H1 (cell line): Measurements from ENCODE around the gene MTF1. TPM values are rescaled to one million over a fixed set of nuclear protein-coding genes. Genes with fewer than 3 reads are reported as not detected.

Experiments
- CTCF ChIA-PET: fragments of 300-600 bp; sonication (Branson Sonifier 250); formaldehyde crosslinking; loops from one replicate; lab custom pipeline; 2021; ENCODE audit not compliant: partially characterized antibody; lab: Charles Lee
- POLR2A ChIA-PET: fragments of 300-600 bp; sonication (Branson Sonifier 250); formaldehyde crosslinking; loops from one replicate; lab custom pipeline; 2021; ENCODE audit warnings: inconsistent platforms; ENCODE audit not compliant: partially characterized antibody; lab: Charles Lee
- DNase-seq, 2 experiments: peaks; one replicate each; pipeline versions ENCODE4 v3.0.0 to v3.0.0-alpha.2; 2010 to 2022; ENCODE audit warnings: low spot score in 2 of 2, low read depth in 1 of 2, mixed read lengths in 1 of 2
- FAIRE-seq: peaks from 2 replicates; lab custom pipeline; 2011; peaks lifted over from hg19 to GRCh38; lab: Jason Lieb, UNC
- H2AFZ ChIP-seq: 2 replicates; pipeline ENCODE4 v1.8.1; 2012; ENCODE audit warnings: low read length, inconsistent platforms
- H2AK5ac ChIP-seq: 2 replicates; pipeline ENCODE4 v1.6.1; 2013; ENCODE audit warnings: low read depth, low read length
- H2BK120ac ChIP-seq: replicated peaks from 2 replicates; pipeline ENCODE3; 2013; ENCODE audit warnings: low read depth, low read length, inconsistent platforms
- H2BK12ac ChIP-seq: 2 replicates; pipeline ENCODE4 v1.6.1; 2013; ENCODE audit warnings: low read depth, low read length
- H2BK15ac ChIP-seq: 2 replicates; pipeline ENCODE4 v1.6.1; 2013; ENCODE audit warnings: low read length
- H2BK20ac ChIP-seq: 2 replicates; pipeline ENCODE4 v1.6.1; 2013; ENCODE audit warnings: low read length
- H2BK5ac ChIP-seq: 2 replicates; pipeline ENCODE4 v1.6.1; 2013; ENCODE audit warnings: low read depth, low read length
- H3K14ac ChIP-seq: 2 replicates; pipeline ENCODE4 v1.6.1; 2013; ENCODE audit warnings: inconsistent platforms; ENCODE audit not compliant: insufficient read length
- H3K18ac ChIP-seq: 2 replicates; pipeline ENCODE4 v1.6.1; 2013; ENCODE audit warnings: low read length; ENCODE audit errors: extremely low read depth
- H3K23ac ChIP-seq: 2 replicates; pipeline ENCODE4 v1.6.1; 2013; ENCODE audit warnings: inconsistent platforms; ENCODE audit not compliant: insufficient read length
- H3K23me2 ChIP-seq: 2 replicates; pipeline ENCODE4 v1.6.1; 2013; ENCODE audit warnings: low read depth, low read length
- H3K27ac ChIP-seq: 2 replicates; pipeline ENCODE4 v1.6.1; 2011; ENCODE audit warnings: low read depth, low read length, inconsistent platforms
- H3K27me3 ChIP-seq, 4 experiments: replicated peaks in 1 of 4; 1 replicate in 1 of 4; 2 replicates in 3 of 4; pipeline versions ENCODE4 v1.6.1 to v1.8.1; 2011 to 2013; ENCODE audit warnings: low read length in 3 of 4, mild to moderate bottlenecking in 3 of 4, inconsistent platforms in 2 of 4, mixed read lengths in 2 of 4, moderate library complexity in 1 of 4; ENCODE audit not compliant: control insufficient read depth in 3 of 4, insufficient read depth in 3 of 4; ENCODE audit errors: extremely low read depth in 1 of 4
- H3K36me3 ChIP-seq, 4 experiments: 2 replicates each; pipeline versions ENCODE4 v1.6.1 to v1.8.1; 2011 to 2013; ENCODE audit warnings: mild to moderate bottlenecking in 4 of 4, low read length in 3 of 4, moderate library complexity in 2 of 4, control low read depth in 1 of 4, inconsistent platforms in 1 of 4; ENCODE audit not compliant: insufficient read depth in 4 of 4, control insufficient read depth in 2 of 4
- H3K4ac ChIP-seq: replicated peaks from 2 replicates; pipeline ENCODE3; 2013; ENCODE audit warnings: low read length, low read depth, mixed read lengths, inconsistent platforms; ENCODE audit not compliant: insufficient read length
- H3K4me1 ChIP-seq, 4 experiments: replicated peaks in 1 of 4; 1 replicate in 1 of 4; 2 replicates in 3 of 4; pipeline versions ENCODE4 v1.6.1 to v1.8.1; 2011 to 2013; ENCODE audit warnings: low read length in 3 of 4, inconsistent platforms in 2 of 4, mixed read lengths in 1 of 4; ENCODE audit not compliant: insufficient read depth in 4 of 4, control insufficient read depth in 3 of 4
- H3K4me2 ChIP-seq, 2 experiments: 2 replicates each; pipeline versions ENCODE4 v1.6.1 to v1.8.1; 2011 to 2013; ENCODE audit warnings: low read depth in 2 of 2, low read length in 2 of 2, control low read depth in 1 of 2, inconsistent platforms in 1 of 2, mild to moderate bottlenecking in 1 of 2; ENCODE audit not compliant: insufficient read depth in 1 of 2
- H3K4me3 ChIP-seq, 4 experiments: fragments of 200-600, 300-600 bp in 1 of 4; sonication (generic), shearing (Covaris generic), sonication (Bioruptor Twin) in 1 of 4; 2 replicates each; pipeline versions ENCODE4 v1.5.1 to v1.8.1; 2011 to 2016; ENCODE audit warnings: low read length in 4 of 4, low read depth in 3 of 4, control low read depth in 2 of 4, inconsistent platforms in 2 of 4, mild to moderate bottlenecking in 2 of 4, mixed read lengths in 1 of 4, moderate library complexity in 1 of 4; ENCODE audit not compliant: insufficient read depth in 2 of 4; ENCODE audit errors: extremely low read depth in 1 of 4
- H3K56ac ChIP-seq: replicated peaks from 2 replicates; pipeline ENCODE3; 2013; ENCODE audit warnings: low read depth, mild to moderate bottlenecking, mixed read lengths, low read length, inconsistent platforms; ENCODE audit not compliant: insufficient read length
- H3K79me1 ChIP-seq: 2 replicates; pipeline ENCODE4 v1.6.1; 2013; ENCODE audit warnings: low read depth, low read length, control low read depth
- H3K79me2 ChIP-seq, 2 experiments: 2 replicates each; pipeline versions ENCODE4 v1.6.1 to v1.8.1; 2012 to 2013; ENCODE audit warnings: low read length in 2 of 2, mild to moderate bottlenecking in 2 of 2, inconsistent platforms in 1 of 2; ENCODE audit not compliant: insufficient read depth in 2 of 2, control insufficient read depth in 1 of 2
- H3K9ac ChIP-seq, 4 experiments: replicated peaks in 1 of 4; 1 replicate in 1 of 4; 2 replicates in 3 of 4; pipeline versions ENCODE4 v1.6.1 to v1.8.1; 2011 to 2013; ENCODE audit warnings: low read depth in 3 of 4, low read length in 3 of 4, control low read depth in 2 of 4, mild to moderate bottlenecking in 2 of 4, moderate library complexity in 2 of 4, inconsistent platforms in 1 of 4; ENCODE audit errors: extremely low read depth in 1 of 4
- H3K9me3 ChIP-seq, 2 experiments: 2 replicates each; pipeline versions ENCODE4 v1.6.1 to v1.8.1; 2012 to 2013; ENCODE audit warnings: mild to moderate bottlenecking in 2 of 2, moderate library complexity in 2 of 2, control low read depth in 1 of 2, inconsistent platforms in 1 of 2, low read depth in 1 of 2, low read length in 1 of 2, mixed read lengths in 1 of 2; ENCODE audit not compliant: insufficient read depth in 2 of 2
- H4K20me1 ChIP-seq, 2 experiments: replicated peaks in 1 of 2; 2 replicates each; pipeline versions ENCODE3 to v1.8.1; 2011 to 2013; ENCODE audit warnings: inconsistent platforms in 2 of 2, low read length in 2 of 2, mild to moderate bottlenecking in 1 of 2; ENCODE audit not compliant: insufficient read depth in 2 of 2, control insufficient read depth in 1 of 2
- H4K5ac ChIP-seq: 2 replicates; pipeline ENCODE4 v1.6.1; 2013; ENCODE audit warnings: low read length, low read depth, mixed read lengths, inconsistent platforms; ENCODE audit not compliant: insufficient read length
- H4K8ac ChIP-seq: 2 replicates; pipeline ENCODE4 v1.8.0; 2013; ENCODE audit warnings: mild to moderate bottlenecking, moderate library complexity, low read length, inconsistent platforms; ENCODE audit not compliant: insufficient read depth; ENCODE audit errors: extremely low read depth
- H4K91ac ChIP-seq: replicated peaks from 2 replicates; pipeline ENCODE3; 2013; ENCODE audit warnings: low read length, mixed read lengths, inconsistent platforms; ENCODE audit not compliant: insufficient read length
- CTCF ChIP-seq, 3 experiments: IDR thresholded peaks; 1 replicate in 2 of 3; 2 replicates in 1 of 3; pipeline versions ENCODE4 v1.5.1 to v1.6.1; 2011; ENCODE audit warnings: low read length in 3 of 3, mild to moderate bottlenecking in 3 of 3, inconsistent platforms in 2 of 3, low read depth in 1 of 3, moderate library complexity in 1 of 3; ENCODE audit not compliant: insufficient read depth in 1 of 3; ENCODE audit errors: control extremely low read depth in 1 of 3
- MAX ChIP-seq: IDR thresholded peaks from 2 replicates; pipeline ENCODE4 v1.6.1; 2012; ENCODE audit warnings: inconsistent platforms
- RAD21 ChIP-seq, 2 experiments: IDR thresholded peaks in 1 of 2; conservative IDR thresholded peaks in 1 of 2; 2 replicates each; pipeline ENCODE4 v1.6.1; 2011; ENCODE audit warnings: low read depth in 2 of 2, low read length in 2 of 2, improper control_type of control experiment in 1 of 2, inconsistent platforms in 1 of 2, mild to moderate bottlenecking in 1 of 2, moderate library complexity in 1 of 2
- RNF2 ChIP-seq: fragments of 200-900, 300-1000 bp; sonication (generic); IDR thresholded peaks from 2 replicates; pipeline ENCODE4 v1.7.1; 2016; ENCODE audit warnings: borderline replicate concordance, low read depth, mild to moderate bottlenecking, antibody characterized with exemption, low read length; ENCODE audit not compliant: poor library complexity, severe bottlenecking; ENCODE audit errors: missing control alignments
- RXRA ChIP-seq: IDR thresholded peaks from 2 replicates; pipeline ENCODE4 v1.6.1; 2011; ENCODE audit warnings: low read depth, mild to moderate bottlenecking, low read length, moderate library complexity; ENCODE audit not compliant: insufficient read depth
- WGBS, 2 experiments: shearing (Covaris generic) in 1 of 2; methylation state at CpG; one replicate each; pipeline versions ENCODE4 v1.1.6 to v1.1.7; 2013 to 2015; ENCODE audit warnings: low lambda C conversion rate in 2 of 2, mixed read lengths in 2 of 2, inconsistent platforms in 1 of 2, low coverage in 1 of 2, missing lambda C conversion rate in 1 of 2; ENCODE audit not compliant: insufficient replicate concordance in 2 of 2, insufficient coverage in 1 of 2, insufficient read length in 1 of 2; ENCODE audit errors: extremely low coverage in 1 of 2, missing lambda C conversion rate in 1 of 2; 5-methylcytosine and 5-hydroxymethylcytosine counted together
- polyA plus RNA-seq, 7 experiments: library from polyadenylated mRNA; depleted of rRNA in 3 of 7; stranded (reverse) in 5 of 7; unstranded in 2 of 7; fragments of >200 nt in 5 of 7; fragments of 200-250 nt in 2 of 7; gene quantifications; 1 replicate in 5 of 7; 2 replicates in 1 of 7; 4 replicates in 1 of 7; pipeline versions ENCODE4 v1.2.1 to v1.2.3, GENCODE V29; 2011 to 2013; ENCODE audit warnings: missing spikeins in 2 of 7, mixed read lengths in 2 of 7
- total RNA-seq: library from RNA; stranded (reverse); fragmentation: NEBNext Ultra II Directional; extraction: Animal tissue kit (Norgen Biotek cat#: 25700); gene quantifications from 2 replicates; pipeline ENCODE4 v1.2.1, GENCODE V29; 2021

Gene MTF1
- total and polyA plus RNA-seq, 2 of the 8 experiments (the other 6 are each of a cell fraction or from before 2014, with no cell fraction given) = 4.0 to 15.5 TPM

GRCh38 chr1:37794372-37795339 is 64.7 kb downstream of the MTF1 start:
- 23% methylated on average over 34 of the region's 59 CpGs; no CpG with 5 or more reads in 1 of the 2 experiments for WGBS, 2 experiments
- Histone ChIP-seq H3K18ac (no peak overlapping the region; the same call in 1 of the 2 replicates), H4K91ac (no peak overlapping the region), H3K27me3 (peaks cover 10 to 38% (median 31%) of the 10 kb centered on the region in 4 experiments), H3K23me2 (peaks cover 8% of the 10 kb centered on the region), H3K36me3 (no peaks in the 10 kb centered on the region), H2AFZ (no peak overlapping the region), H3K4me3 (peak overlapping the region; percentile 43 to 79 (median 68)), H2BK120ac (no peak overlapping the region), H3K14ac (no peak overlapping the region), H3K4ac (no peak overlapping the region), H4K8ac (no peak overlapping the region; the same call in 1 of the 2 replicates), H2AK5ac (no peak overlapping the region), H3K79me2 (no peaks in the 10 kb centered on the region), H2BK5ac (no peak overlapping the region), H2BK12ac (no peak overlapping the region), H3K4me2 (peak overlapping the region; percentile 79 to 80), H2BK20ac (no peak overlapping the region), H3K9me3 (no peaks in the 10 kb centered on the region), H4K20me1 (peaks cover 0 to 7% of the 10 kb centered on the region in 2 experiments), H3K23ac (no peak overlapping the region), H2BK15ac (no peak overlapping the region), H3K56ac (no peak overlapping the region), H3K27ac (no peak overlapping the region), H3K4me1 (peaks cover 0 to 7% (median 5%) of the 10 kb centered on the region in 4 experiments; a peak in 6 of 7 replicates), H4K5ac (no peak overlapping the region), H3K9ac (peak overlapping the region in 1 of 4 experiments; percentile 2; a peak in 1 of 7 replicates), H3K79me1 (no peaks in the 10 kb centered on the region)
- peak in 1 of 2 experiments; percentile 55 for DNase-seq
- CTCF ChIA-PET = interaction anchor here (0.7 to 1.1 kb wide), 2 partner anchors 29 to 65 kb away, joined by 3 to 5 read pairs; partner anchors contain the start of gene MTF1
- FAIRE-seq = no peak
- POLR2A ChIA-PET = interaction anchor here (0.5 to 1.9 kb wide), 7 partner anchors 9 to 110 kb away, joined by 3 to 24 read pairs (median 4); partner anchors contain the start of genes C1orf122, EPHA10, MTF1 and YRDC
- peak in 1 of 3 experiments; percentile 14; a peak in 1 of 4 replicates for TF ChIP-seq CTCF (IDR thresholded peaks at IDR 0.05; ENCODE audit: control extremely low read depth in 1 of 3, insufficient read depth in 1 of 3, low read depth in 1 of 3, low read length in 3 of 3)
- no peak for TF ChIP-seq RNF2
- 0 out of 2 replicates have a peak, but pooled peaks have one; percentile 0 for TF ChIP-seq MAX
- peak; percentile 33 to 50 for TF ChIP-seq RAD21 (IDR thresholded peaks at IDR 0.05 in 1 of 2, conservative IDR thresholded peaks at IDR 0.05 in 1 of 2; ENCODE audit: low read depth in 2 of 2, low read length in 2 of 2)
- no peak for TF ChIP-seq RXRA
